DMS 273 treated with DMSO at 0.1 percent for 48 hours (cell line): Measurements from ENCODE around the gene GCG.

Experiments
- DNase-seq: peaks from one replicate; lab custom pipeline; 2025; lab: John Stamatoyannopoulos, UW

Gene GCG

DNA sequence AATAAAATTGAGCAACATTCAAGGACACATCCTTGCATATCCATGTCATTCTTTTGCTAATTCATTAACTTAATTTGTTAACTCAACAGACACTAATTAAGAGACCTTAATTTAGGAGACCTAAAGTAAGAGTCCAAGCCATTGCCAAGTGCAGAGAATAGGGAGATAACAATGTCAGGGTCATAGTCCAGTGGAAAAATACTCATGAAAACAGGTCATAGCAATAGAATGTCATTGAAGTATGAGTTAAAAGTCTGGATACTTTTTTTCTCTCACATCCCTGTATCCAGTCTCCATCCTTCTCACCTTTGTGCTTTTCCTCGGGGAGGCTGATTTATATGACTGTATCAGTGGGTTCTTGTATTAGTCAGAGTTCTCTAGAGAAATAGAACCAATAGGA lies 51.5 kb downstream of the GCG start:
- no peak for DNase-seq

GRCh38 chr2:162099836-162100235 lies 52.2 kb downstream of the GCG start:
- DNase-seq: no peak
